NCI-H187 treated with DMSO at 0.1 percent for 48 hours (cell line): ENCODE measurements around the gene SPSB3.

Experiments
- DNase-seq: peaks from one replicate; lab custom pipeline; 2025; lab: John Stamatoyannopoulos, UW

SPSB3 gene

DNA sequence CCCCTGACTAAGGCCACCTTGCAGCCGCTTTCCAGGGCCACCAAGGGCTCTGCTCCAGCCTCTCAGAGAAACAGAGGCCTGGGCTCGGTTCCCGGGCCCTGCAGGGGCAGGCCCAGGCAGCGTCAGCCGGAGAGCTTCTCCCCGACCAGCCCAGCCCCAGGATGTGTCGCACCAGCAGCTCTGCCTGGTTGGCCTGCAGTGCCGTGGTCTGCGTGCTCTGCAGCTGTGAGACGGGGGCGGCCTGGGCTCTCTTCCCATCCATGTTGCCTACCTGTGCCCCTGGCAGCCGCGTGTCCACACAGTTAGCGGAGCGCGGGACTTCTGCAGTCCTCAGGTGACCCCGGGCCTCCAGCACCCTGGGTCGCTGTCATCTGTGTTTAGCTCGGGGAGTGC, 6.3 kb upstream of the SPSB3 start:
- DNase-seq: no peak

DNA sequence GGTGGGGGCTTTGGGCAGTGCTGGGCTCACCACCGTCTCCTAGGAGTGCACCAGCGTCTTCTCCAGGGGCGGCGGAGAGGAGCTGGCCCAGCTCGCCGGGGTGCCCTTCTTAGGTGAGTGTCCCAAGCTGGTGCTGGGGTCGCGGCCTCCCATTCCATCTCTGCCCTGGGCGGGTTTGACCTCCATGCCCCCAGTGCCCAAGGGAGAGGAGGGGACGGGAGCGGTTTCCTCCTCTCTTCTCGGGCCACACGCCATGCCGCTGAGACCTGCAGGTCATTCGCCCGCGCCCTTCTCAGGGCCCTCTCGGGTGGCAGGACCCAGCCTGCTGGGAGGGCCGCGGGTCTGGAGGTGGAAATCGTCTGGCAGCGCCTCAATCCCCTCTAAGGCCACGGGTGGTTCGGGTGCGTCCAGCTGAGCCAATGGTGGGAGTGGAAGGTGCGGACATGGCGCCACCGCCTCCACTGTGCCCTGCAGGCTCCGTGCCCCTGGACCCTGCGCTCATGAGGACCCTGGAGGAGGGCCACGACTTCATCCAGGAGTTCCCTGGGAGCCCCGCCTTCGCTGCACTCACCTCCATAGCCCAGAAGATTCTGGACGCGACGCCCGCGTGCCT, 5.8 kb upstream of the SPSB3 start:
- no peak for DNase-seq

DNA sequence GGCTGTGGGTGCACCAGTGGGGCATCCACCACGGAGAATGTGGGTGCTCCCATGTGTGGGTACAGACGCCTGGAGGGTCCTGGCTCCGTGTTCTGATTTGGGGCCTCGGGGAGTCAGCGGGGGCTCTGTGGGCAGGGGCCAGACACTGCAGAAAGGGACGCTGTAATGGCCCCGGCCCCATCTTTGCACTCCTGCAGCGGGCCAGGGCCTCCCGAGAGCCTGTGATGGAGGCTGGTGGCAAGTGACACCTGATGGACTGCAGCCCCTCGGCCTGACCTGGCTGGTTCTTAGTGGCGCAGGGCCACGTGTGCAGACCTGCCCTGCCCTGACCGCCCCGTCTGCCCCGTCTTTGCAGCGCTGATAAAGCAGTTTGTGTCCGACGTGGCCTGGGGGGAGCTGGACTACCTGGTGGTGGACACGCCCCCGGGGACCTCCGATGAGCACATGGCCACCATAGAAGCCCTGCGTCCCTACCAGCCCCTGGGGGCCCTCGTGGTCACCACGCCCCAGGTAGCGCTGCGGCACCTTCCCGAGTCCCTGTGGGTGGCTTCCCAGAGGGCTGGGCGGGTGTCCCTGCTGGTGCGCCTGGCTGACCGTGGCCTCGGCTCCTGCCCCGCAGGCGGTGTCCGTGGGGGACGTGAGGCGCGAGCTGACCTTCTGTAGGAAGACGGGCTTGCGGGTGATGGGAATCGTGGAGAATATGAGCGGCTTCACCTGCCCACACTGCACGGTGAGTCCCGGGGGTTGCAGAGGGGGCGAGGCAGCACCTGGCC, 5.1 kb upstream of the SPSB3 start:
- DNase-seq: no peak

DNA sequence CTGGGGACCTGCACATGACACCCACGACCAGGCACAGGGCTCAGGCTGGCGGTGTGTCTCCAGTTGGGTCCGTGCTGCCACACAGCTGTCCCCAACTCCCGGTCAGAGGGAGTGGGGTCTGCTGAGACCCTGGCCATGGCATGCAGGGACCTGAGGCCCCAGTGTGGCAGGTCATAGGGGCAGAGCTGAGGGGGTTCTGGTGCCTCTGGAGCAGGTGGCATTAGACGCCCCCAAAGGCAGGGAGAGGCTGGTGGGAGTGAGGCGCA, 4.6 kb upstream of the SPSB3 start:
- no peak for DNase-seq

- no peak for DNase-seq
These were observed 4.1 kb upstream of the SPSB3 start for GRCh38 chr16:1786242-1787055.

GRCh38 chr16:1785846-1786170, 3.4 kb upstream of the SPSB3 start:
- DNase-seq: no peak

GRCh38 chr16:1784977-1785845, 2.8 kb upstream of the SPSB3 start:
- DNase-seq: no peak

GRCh38 chr16:1781758-1782407, 488 bp downstream of the SPSB3 start:
- no peak for DNase-seq

GRCh38 chr16:1781254-1781653, 1.1 kb downstream of the SPSB3 start:
- DNase-seq: no peak

GRCh38 chr16:1780677-1781072, 1.7 kb downstream of the SPSB3 start:
- DNase-seq: no peak

- DNase-seq: no peak
These were observed 2.4 kb downstream of the SPSB3 start for GRCh38 chr16:1779741-1780676.

- DNase-seq: no peak
These were observed 3.1 kb downstream of the SPSB3 start for GRCh38 chr16:1779234-1779701.

DNA sequence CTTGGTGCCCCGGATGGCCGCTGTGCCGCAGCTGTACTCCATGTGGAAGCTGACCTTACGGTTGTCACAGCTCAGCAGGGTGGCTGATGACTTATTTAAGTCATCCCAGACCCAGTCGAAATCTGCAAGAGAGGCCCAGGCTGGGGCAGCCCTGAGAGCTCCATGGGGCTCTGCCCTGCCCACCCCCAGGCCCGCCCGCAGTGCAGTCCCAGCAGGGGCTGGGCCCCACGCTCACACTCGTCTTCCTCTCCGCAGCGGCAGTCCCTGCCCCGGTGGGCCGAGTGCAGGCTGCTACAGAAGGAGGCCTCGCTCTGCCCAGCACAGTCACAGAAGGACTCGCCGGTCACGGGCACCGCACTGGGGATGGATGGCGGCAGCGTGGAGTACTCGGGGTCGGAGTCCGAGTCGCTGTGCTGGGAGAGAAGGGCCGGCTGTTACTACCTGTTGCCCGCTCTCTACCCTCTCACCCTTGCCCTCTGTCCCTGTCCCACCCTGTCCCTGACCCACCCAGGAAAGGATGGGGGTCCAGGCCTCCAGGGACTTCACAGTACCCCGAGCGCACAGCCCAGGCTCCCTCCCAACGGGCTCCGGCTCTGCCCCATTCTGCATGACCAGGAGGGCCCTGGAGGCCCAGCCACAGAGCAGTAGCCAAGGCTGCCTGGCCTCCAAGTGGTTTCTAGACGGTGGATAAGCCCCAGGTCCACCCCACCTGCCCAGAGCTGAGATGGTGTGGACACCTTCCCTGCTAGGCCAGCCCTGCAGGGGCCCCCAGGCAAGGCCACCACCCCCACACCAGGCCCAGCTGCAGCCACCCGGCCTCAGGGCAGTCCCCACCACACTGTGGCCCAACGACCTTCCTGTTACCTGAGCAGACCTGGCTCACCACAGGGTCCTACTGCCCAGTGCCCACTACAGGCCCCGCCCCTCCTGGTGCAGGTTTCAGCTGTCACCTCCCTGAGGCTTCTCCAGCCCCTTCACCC, 3.9 kb downstream of the SPSB3 start:
- no peak for DNase-seq

DNA sequence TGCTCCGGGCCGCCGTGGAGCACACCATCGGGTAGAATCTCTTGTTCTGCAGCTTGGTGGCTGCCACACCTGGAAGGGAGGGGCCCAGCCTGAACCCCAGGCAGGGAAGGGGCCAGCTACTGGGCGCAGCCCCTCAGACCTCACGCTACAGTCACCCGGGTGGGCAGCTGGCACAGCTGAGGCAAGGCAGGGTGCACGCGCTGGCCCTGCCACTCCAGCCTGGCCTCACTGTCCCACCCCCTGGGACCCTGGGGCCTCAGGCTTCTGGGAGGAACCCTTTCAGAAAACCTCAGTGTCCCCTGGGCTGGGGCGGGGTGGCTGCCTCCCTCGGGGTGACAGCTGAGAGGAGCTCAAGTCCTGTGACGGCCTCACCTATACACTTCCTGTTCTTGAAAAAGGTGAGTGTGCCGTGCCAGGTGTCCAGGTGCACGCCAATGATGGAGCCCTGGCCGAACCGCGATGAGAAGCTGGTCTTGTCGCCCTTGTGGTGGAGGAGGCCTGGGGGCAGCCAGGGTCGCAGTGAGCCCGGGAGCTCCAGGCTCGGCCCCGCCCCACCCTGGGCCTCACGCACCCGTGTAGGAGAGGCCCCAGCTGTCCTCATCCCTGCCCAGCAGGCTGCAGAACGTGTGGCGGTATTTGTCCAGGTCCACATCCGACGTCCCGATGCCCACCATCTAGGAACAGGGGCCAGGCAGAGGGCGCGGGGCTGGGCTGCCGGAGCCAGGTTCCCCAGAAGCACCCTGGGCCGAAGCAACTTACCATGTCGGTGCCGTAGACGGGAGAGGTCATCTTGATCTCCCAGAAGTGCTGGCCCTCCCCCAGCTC, 4.8 kb downstream of the SPSB3 start:
- no peak for DNase-seq

GRCh38 chr16:1776991-1777374, 5.4 kb downstream of the SPSB3 start:
- DNase-seq: no peak

DNA sequence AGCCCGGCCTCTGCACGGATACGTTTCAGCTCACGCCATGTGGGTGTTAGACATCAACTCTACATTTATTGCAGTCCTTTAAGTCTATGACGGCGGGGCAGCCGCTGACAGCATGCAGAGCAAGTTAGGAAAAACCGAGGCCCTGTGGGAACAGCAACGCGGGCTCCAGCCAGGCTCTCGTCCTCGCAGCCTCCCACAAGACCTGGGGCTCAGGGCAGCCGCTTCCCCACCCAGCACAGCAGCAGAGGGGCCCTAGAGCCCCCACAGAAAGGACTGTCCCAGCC, 5.8 kb downstream of the SPSB3 start:
- no peak for DNase-seq

DNA sequence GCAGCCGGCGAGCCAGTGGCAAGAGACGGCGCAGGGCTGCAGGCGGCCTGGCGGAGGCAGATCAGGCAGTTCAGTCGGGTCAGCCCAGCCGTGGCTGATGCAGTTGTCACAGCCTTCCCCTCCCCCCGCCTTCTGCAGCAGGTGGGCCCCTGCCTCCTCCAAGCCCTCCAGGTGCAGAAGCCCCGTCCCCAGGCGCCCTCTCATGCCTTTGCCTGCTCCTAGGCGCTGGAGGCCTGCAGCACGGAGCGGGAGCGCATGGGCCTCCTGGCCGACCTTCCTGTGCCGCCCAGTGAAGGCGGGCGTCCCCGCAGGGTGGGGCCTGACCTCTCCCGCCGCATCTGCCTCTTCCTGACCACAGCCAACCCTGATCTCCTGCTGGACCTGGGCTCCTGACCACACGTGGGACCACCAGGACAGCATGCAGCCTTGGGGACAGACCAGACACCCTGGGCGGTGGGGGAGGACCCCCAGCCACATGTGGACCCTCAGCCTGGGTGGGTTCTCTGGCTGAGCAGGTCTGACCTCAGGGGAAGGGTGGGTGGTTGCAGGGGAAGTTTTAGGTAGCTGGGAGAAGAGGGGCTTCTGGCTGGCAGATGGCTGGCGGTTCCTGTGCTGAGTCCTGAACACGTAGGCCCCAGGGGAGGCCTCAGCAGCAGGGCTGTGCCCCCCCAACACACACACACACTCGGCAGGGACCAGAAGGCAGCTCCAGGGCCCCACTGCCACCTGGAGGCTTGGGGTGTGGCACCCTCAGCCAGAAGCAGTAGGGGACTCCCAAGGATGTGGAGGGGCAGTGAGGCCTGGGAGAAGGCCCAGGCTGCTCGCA, 6.3 kb downstream of the SPSB3 start:
- no peak for DNase-seq
